Measurements from ENCODE around the gene PSMD1. TPM values are rescaled to one million over a fixed set of nuclear protein-coding genes. Genes with fewer than 3 reads are reported as not detected.

PSMD1 gene
- total and polyA plus RNA-seq, 2 experiments from 2014 or later: 148 to 177 TPM

GRCh38 chr2:231163414-231164095 is 106.9 kb downstream of the PSMD1 start (continued):
- TF ChIP-seq ZNF462 (CRISPR knock-in tag; IDR thresholded peaks at IDR 0.05): no peak
- no peak for TF ChIP-seq EZH2phosphoT487 (IDR thresholded peaks at IDR 0.05; ENCODE audit: unreplicated experiment)
- TF ChIP-seq CTCF (conservative IDR thresholded peaks at IDR 0.05; ENCODE audit: low read depth in 2 of 2): no peak
- TF ChIP-seq CREB1 (CRISPR knock-in tag; IDR thresholded peaks at IDR 0.05; ENCODE audit: low read depth): no peak
- no peak for TF ChIP-seq EZH2 (IDR thresholded peaks at IDR 0.05; ENCODE audit: low read depth, unreplicated experiment)
- no peak for TF ChIP-seq ZNF331 (CRISPR knock-in tag; IDR thresholded peaks at IDR 0.05; ENCODE audit: low read depth)
- no peak for TF ChIP-seq JUNB (IDR thresholded peaks at IDR 0.05; ENCODE audit: unreplicated experiment)
- TF ChIP-seq STAT1 (IDR thresholded peaks at IDR 0.05; ENCODE audit: unreplicated experiment): no peak

Measured in GM23338 (cell line).